ENCODE measurements around the gene ADCY2.

- TF ChIP-seq ZNF331 (CRISPR knock-in tag; IDR thresholded peaks at IDR 0.05; ENCODE audit: low read depth) = no peak
- TF ChIP-seq CTCF (conservative IDR thresholded peaks at IDR 0.05; ENCODE audit: low read depth in 2 of 2) = no peak
- no peak for TF ChIP-seq POLR2AphosphoS5 (IDR thresholded peaks at IDR 0.05; ENCODE audit: low read depth)
- no peak for TF ChIP-seq ETS1 (IDR thresholded peaks at IDR 0.05)
- TF ChIP-seq EZH2phosphoT487 (IDR thresholded peaks at IDR 0.05; ENCODE audit: unreplicated experiment) = no peak
- no peak for TF ChIP-seq EZH2 (IDR thresholded peaks at IDR 0.05; ENCODE audit: low read depth, unreplicated experiment)
- no peak for TF ChIP-seq NANOG (IDR thresholded peaks at IDR 0.05; ENCODE audit: borderline replicate concordance)
- no peak for TF ChIP-seq JUNB (IDR thresholded peaks at IDR 0.05; ENCODE audit: unreplicated experiment)
- no peak for TF ChIP-seq CREB1 (CRISPR knock-in tag; IDR thresholded peaks at IDR 0.05; ENCODE audit: low read depth)
- TF ChIP-seq REST (IDR thresholded peaks at IDR 0.05; ENCODE audit: unreplicated experiment) = no peak
- no peak for TF ChIP-seq STAT1 (IDR thresholded peaks at IDR 0.05; ENCODE audit: unreplicated experiment)
- no peak for TF ChIP-seq ZNF462 (CRISPR knock-in tag; IDR thresholded peaks at IDR 0.05)
These were observed 104.3 kb downstream of the ADCY2 start for GRCh38 chr5:7500256-7500655.

Measured in GM23338 (cell line).